Pons (tissue), 1 donor: Measurements from ENCODE around the gene NR2F1.

Experiments
- DNase-seq: peaks from one replicate; pipeline ENCODE4 v3.0.0-alpha.2; 2016; ENCODE audit warnings: low spot score

The NR2F1 gene

GRCh38 chr5:93642526-93642925 lies 59.5 kb downstream of the NR2F1 start:
- DNase-seq, result no peak
